Right renal cortex interstitium (tissue), 3 donors: ENCODE measurements around the gene PCOLCE2. TPM values are rescaled to one million over a fixed set of nuclear protein-coding genes. Genes with fewer than 3 reads are reported as not detected.

ENCODE experiments used
- DNase-seq, 3 donors: peaks; one replicate each; pipeline ENCODE4 v3.0.0-alpha.2; 2013; ENCODE audit warnings: low read depth in 3 of 3, low spot score in 2 of 3
- polyA plus RNA-seq, 3 donors: library from polyadenylated mRNA; unstranded; fragments of 120-200 nt; gene quantifications; one replicate each; pipeline ENCODE4 v1.2.1, GENCODE V29; 2013; ENCODE audit not compliant: insufficient read length in 3 of 3

Gene PCOLCE2
- polyA plus RNA-seq, 3 donors, result 4.2 to 7.6 (median 4.9) TPM

DNA sequence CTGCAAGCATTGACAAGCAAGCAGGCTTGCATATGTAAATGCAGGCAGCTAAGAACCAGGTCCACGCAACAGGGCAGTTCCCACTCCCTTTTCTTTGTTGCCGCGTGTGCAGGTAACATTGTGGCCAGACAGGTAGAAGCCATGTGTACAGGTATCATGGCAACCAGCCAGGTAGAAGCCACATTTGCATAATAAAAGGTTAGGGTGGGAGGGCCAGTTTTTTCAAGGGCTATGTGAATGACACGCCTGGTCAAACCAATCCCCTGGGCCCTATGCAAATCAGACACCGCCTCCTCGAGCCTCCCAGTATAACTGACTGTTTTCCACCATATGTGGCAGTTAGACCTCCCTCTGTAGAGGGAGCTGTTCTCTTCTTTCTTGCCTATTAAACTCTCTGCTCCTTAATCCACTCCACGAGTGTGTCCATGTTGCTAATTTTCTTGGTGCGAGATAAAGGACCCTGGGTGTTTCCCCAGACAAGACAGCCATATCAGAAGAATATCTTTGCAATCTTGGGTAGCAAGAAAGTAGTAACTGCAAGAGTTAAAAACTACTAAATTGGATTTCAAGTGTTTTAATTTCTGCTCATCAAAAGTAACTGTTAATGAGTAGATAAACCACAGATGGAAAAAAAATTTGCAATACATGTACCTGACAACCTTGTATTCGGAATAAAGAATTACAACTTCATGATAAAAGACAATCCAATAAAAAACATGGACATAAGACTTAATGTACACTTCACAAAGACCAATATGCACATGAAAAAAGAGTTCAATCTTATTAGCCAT, 21.8 kb downstream of the PCOLCE2 start:
- no peak for DNase-seq

- DNase-seq, result no peak
Measured at GRCh38 chr3:142863930-142864920, 24.7 kb downstream of the PCOLCE2 start.

DNA sequence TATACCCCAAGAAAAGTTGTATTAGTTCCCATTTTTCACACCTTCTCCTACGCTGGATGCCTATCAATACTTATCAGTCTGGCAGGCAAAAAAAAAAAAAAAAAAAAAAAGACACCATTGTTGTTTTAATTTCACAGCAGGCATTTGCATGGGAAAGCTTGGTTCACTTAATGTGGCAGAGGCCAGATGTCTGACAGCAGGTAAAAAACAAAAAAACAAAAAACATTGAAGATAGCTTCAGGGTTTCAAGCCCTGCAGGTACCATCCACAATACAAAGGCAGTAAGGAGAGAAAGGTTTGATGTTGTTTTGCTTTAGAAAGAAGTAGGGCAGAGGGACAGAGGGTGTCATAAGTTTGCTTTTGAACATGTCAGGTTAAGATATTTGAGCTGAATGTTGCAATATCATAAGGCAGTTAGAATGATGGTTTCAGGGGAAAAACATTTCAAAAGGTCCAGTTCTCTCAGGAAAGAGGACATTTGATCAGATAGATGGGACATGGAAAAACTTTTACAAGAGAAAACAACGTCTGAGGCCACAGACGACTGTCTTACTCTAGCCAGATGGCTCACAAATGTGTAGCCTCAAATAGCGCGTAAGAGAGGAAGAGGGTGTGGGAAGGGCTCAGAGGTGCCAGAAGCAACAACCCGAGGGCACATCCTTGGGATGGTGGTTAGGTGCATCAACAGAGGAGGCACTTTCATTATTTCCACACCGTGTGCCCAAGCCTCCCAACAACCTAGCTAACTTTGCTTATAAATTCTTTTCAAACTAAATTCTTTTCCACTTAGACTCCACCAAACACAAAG, 25.7 kb downstream of the PCOLCE2 start:
- DNase-seq, result no peak

DNA sequence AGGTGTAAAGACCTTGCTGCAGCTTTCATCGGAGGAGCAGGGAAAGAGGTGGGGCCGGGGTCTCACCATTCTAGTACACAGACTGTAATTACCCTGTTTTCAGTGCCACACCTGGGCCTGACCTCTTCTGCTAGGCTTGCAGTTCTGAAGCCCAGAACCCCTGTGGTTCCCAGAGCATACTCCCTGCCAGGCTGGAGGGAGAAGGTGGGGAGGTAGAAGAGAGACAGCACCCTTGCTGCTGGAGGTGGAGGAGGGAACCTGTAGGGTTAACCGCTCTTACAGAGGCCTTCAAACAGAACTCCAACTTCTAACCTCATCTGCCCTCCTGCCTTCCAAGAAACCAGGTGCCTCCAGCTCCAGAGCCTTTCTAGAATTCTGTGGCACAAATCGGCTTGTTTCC, 27.0 kb downstream of the PCOLCE2 start:
- DNase-seq, result no peak

- DNase-seq, result no peak
Measured at GRCh38 chr3:142858043-142858442, 30.8 kb downstream of the PCOLCE2 start.

GRCh38 chr3:142857056-142857455, 31.8 kb downstream of the PCOLCE2 start:
- no peak for DNase-seq

DNA sequence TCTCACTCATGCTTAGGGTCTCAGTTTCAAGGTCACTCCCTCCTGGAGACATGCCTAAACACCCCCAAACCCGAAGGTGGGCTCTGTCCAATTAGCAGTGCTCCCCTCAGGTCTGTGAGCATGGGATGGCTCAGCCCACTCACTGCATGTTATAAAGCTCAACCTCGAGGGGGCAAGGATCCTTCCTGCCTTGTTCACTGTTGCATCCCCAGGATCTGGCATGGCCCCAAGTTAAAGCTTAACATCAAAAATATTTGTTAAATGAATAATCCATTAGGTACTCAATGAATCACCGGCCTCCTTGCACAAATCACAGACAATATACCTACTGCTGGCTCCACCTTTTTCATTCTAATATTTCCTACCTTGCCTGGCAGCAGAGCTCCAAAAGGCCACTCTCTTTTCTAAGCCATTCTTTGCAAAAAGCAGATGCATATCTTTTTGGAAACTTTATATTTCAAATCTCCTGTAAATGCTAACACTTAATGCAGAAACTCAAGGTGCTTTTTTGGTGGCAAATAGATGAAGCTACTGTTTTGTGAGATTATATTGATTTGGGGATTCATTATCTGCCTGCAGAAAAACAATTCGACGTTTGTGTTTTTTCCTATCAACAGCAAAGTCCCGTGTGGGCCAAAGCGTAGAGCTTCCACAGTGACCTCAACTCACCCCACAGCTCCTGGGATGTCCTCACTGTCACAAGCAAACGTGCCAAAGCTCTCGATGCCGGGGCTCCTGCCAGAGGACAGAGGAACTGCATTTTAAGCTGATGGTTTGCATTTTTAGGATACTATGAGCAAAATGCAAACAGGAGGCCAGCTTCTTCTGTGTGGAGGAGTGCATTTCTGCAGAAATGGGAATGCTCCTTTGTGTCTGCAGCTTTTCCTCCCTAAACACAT, 35.4 kb downstream of the PCOLCE2 start:
- DNase-seq, result peak in 2 of 3 donors; percentile 38 to 41

DNA sequence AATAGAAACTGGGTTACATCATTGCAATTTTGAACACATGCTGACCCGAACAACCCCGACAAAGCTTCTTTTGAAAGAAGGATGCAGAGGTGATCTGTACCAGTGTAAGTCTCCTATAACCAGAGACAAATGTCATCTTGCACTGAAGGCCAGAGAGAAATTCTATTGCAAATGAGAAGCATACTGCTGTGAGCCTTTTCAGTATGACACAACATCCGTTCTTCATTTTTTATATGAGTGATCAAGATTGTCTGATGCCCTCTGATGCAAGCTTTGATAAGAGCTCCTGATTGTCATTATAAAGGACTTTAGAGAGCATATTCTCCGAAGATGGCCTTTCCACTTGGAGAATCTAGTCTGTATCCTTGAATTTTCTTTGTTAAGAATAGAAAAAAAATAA, 36.9 kb downstream of the PCOLCE2 start:
- no peak for DNase-seq

GRCh38 chr3:142850395-142851023, 38.4 kb downstream of the PCOLCE2 start:
- DNase-seq, result no peak

- no peak for DNase-seq
Measured at GRCh38 chr3:142849148-142849547, 39.7 kb downstream of the PCOLCE2 start.

GRCh38 chr3:142846779-142847577, 41.9 kb downstream of the PCOLCE2 start:
- DNase-seq, result no peak

DNA sequence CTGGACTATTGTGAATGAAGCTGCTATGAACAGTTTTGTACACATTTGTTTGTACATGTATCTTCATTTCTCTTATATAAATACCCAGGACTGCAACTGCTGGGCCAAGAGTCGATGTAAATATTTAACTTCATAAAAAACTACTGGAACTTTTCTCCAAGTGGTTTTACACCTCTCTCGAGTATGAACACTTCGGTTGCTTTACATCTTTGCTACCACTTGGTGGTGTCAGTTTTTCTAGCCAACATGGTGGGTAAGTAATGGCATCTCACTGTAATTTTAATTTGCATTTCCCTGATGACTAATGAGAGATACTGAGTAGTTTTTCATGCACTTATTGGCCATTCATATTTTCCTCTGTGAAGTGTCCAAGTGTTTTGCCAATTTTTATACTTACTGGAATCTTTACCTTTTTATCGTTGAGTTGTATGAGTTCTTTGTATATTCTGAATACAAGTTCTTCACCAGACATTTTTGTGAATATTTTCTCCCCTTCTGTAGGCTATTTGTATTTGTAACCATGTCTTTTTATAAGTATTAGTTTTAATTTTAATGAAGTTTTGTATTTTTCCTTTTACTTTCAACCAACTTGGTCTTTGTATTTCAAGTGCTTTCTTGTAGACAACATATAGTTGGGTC, 44.4 kb downstream of the PCOLCE2 start:
- DNase-seq, result no peak

- DNase-seq, result no peak
Measured at GRCh38 chr3:142839831-142840230, 49.1 kb downstream of the PCOLCE2 start.

DNA sequence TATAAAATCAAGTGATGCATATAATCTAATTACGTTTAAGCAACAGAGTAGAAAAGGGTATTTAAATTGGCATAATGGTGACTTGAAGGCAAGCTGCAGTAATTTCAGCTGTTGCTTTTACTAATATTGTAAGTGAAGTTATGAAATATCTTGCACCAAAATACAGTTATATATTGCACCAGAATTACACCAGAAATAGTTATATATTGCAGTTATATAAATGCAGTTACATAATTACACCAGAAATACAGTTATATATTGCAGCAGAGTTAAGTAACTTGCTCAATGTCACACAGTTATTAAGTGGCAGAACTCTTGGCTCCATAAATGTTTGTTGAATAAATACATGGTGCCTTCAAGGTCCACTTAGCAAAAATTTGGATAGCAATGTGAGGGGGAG, 51.4 kb downstream of the PCOLCE2 start:
- no peak for DNase-seq

- peak; percentile 41 to 57 (median 49) for DNase-seq
Measured at GRCh38 chr3:142828703-142829305, 60.1 kb downstream of the PCOLCE2 start.

DNA sequence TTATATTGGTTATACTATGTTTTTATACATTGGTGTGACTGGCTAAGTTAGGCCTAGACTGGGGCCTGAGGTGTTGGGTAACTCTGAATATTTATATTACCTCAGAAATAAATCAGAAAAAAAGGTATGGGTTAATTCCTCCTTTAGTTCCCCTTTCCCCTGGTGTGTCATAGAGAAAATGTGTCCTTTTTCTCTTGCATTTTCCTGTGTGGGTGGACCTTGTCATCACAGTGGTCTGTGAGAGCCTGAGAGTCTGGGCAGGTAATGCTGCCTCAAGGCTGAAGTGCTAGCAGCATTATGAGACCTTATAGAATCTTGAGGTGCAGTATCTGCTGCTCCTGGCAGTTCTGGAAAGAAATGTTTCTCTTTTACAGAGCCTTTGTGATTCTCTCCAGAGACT, 69.7 kb downstream of the PCOLCE2 start:
- DNase-seq, result no peak

GRCh38 chr3:142818651-142819050, 70.2 kb downstream of the PCOLCE2 start:
- no peak for DNase-seq

DNA sequence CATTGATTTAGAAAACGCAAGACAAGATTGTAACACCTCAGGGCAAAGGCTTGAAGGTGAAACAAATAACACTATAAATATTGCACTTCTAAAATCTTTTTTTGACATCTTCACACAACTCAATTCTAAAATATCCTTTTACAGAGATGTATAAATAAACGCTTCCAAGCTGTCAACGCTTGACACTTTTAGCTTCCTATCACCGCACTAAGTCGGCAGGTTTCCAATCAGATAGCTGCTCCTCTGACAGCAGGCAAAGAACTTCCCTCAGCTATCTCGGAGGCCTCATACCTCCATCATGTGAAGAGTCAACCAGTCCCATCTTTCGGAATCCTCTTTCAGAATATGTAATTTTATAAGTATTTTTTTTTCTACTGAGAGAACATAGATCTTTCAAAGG, 71.0 kb downstream of the PCOLCE2 start:
- no peak for DNase-seq
